PC-3 (cell line): ENCODE results near the gene TARS3.

ENCODE experiments used
- CTCF ChIP-seq: fragments of 300-600 bp; sonication (generic); conservative IDR thresholded peaks from 2 replicates; pipeline ENCODE4 v1.5.1; 2017; ENCODE audit warnings: antibody characterized with exemption, low read depth, mild to moderate bottlenecking, low read length
- EZH2 ChIP-seq: fragments of 300-600 bp; sonication (generic); IDR thresholded peaks from one replicate; pipeline ENCODE4 v1.6.1; 2017; ENCODE audit warnings: antibody characterized with exemption, mild to moderate bottlenecking, low read length; ENCODE audit not compliant: unreplicated experiment
- EZH2phosphoT487 ChIP-seq: fragments of 300-600 bp; sonication (generic); IDR thresholded peaks from 2 replicates; pipeline ENCODE4 v1.6.1; 2018; ENCODE audit warnings: mild to moderate bottlenecking, antibody characterized with exemption, low read length, borderline replicate concordance

GRCh38 chr15:101625184-101625583 is 99.1 kb downstream of the TARS3 start:
- no peak for TF ChIP-seq EZH2
- no peak for TF ChIP-seq CTCF
- TF ChIP-seq EZH2phosphoT487 = no peak
